ENCODE data around the gene DXO. TPM values are rescaled to one million over a fixed set of nuclear protein-coding genes. Genes with fewer than 3 reads are reported as not detected.
A peak's percentile ranks its signal among the peaks of the same experiment; 100 is the strongest.

The DXO gene
- total and polyA plus RNA-seq, 2 of the 13 experiments (the other 11 are each of a cell fraction or from before 2014, with no cell fraction given): 18.6 to 26.2 TPM

GRCh38 chr6:31958412-31958740 is 13.6 kb downstream of the DXO start (continued):
- peak; percentile 47; the same call in 1 of the 2 replicates for TF ChIP-seq NR1H2 (CRISPR knock-in tag; IDR thresholded peaks at IDR 0.05; ENCODE audit: borderline replicate concordance, low read depth)
- no peak for TF ChIP-seq FOSL1 (CRISPR knock-in tag; IDR thresholded peaks at IDR 0.05; ENCODE audit: borderline replicate concordance)
- TF ChIP-seq BATF2 (CRISPR knock-in tag; IDR thresholded peaks at IDR 0.05): 0 out of 2 replicates have a peak, but pooled peaks have one; percentile 71
- TF ChIP-seq ZNF296 (CRISPR knock-in tag; conservative IDR thresholded peaks at IDR 0.05): 0 out of 2 replicates have a peak, but pooled peaks have one; percentile 66
- TF ChIP-seq ZNF572 (CRISPR knock-in tag; IDR thresholded peaks at IDR 0.05): peak; percentile 93; the same call in 1 of the 2 replicates
- no peak for TF ChIP-seq SATB2 (CRISPR knock-in tag; IDR thresholded peaks at IDR 0.05)
- 0 out of 2 replicates have a peak, but pooled peaks have one; percentile 71 for TF ChIP-seq ZNF737 (CRISPR knock-in tag; IDR thresholded peaks at IDR 0.05; ENCODE audit: borderline replicate concordance)
- no peak for TF ChIP-seq TCF7 (IDR thresholded peaks at IDR 0.05; ENCODE audit: low read depth)
- no peak for TF ChIP-seq ZNF335 (CRISPR knock-in tag; IDR thresholded peaks at IDR 0.05)
- TF ChIP-seq ZNF879 (CRISPR knock-in tag; IDR thresholded peaks at IDR 0.05): peak; percentile 18; the same call in 1 of the 2 replicates
- TF ChIP-seq SMAD3 (CRISPR knock-in tag; IDR thresholded peaks at IDR 0.05): no peak

GRCh38 chr6:31956796-31957195 is 15.1 kb downstream of the DXO start:
- Histone ChIP-seq H3K9ac (ENCODE audit: insufficient read depth, low read depth, low read length) (no peak overlapping the region), H3K4me2 (ENCODE audit: low read depth, low read length) (no peak overlapping the region), H3K36me3 (replicated peaks in 1 of 2; ENCODE audit: control insufficient read depth in 1 of 2, insufficient read depth in 2 of 2, low read length in 2 of 2) (peaks cover 31 to 66% of the 10 kb centered on the region in 2 experiments), H3K4me3 (replicated peaks in 1 of 3; ENCODE audit: insufficient read depth in 1 of 3, low read depth in 2 of 3, low read length in 3 of 3) (no peak overlapping the region), H3K79me2 (ENCODE audit: insufficient read depth, low read length) (peaks cover 39% of the 10 kb centered on the region), H3K27ac (ENCODE audit: extremely low read length, insufficient read depth, low read length) (no peak overlapping the region), H3K9me3 (ENCODE audit: low read length) (no peaks in the 10 kb centered on the region), H4K20me1 (ENCODE audit: insufficient read depth, low read length) (no peaks in the 10 kb centered on the region), H2AFZ (ENCODE audit: low read length) (no peak overlapping the region), H3K27me3 (ENCODE audit: control insufficient read depth in 1 of 2, insufficient read depth in 2 of 2, low read length in 2 of 2) (no peaks in the 10 kb centered on the region; a peak in 1 of 5 replicates), H3K4me1 (ENCODE audit: insufficient read depth, low read length) (peaks cover 37% of the 10 kb centered on the region)
- CTCF ChIA-PET (ENCODE audit: low intra/inter-chr PET ratio, low total read pairs): no interaction called here
- no peak for TF ChIP-seq ZNF83 (CRISPR knock-in tag; IDR thresholded peaks at IDR 0.05; ENCODE audit: borderline replicate concordance)
- TF ChIP-seq, protein P1, sequence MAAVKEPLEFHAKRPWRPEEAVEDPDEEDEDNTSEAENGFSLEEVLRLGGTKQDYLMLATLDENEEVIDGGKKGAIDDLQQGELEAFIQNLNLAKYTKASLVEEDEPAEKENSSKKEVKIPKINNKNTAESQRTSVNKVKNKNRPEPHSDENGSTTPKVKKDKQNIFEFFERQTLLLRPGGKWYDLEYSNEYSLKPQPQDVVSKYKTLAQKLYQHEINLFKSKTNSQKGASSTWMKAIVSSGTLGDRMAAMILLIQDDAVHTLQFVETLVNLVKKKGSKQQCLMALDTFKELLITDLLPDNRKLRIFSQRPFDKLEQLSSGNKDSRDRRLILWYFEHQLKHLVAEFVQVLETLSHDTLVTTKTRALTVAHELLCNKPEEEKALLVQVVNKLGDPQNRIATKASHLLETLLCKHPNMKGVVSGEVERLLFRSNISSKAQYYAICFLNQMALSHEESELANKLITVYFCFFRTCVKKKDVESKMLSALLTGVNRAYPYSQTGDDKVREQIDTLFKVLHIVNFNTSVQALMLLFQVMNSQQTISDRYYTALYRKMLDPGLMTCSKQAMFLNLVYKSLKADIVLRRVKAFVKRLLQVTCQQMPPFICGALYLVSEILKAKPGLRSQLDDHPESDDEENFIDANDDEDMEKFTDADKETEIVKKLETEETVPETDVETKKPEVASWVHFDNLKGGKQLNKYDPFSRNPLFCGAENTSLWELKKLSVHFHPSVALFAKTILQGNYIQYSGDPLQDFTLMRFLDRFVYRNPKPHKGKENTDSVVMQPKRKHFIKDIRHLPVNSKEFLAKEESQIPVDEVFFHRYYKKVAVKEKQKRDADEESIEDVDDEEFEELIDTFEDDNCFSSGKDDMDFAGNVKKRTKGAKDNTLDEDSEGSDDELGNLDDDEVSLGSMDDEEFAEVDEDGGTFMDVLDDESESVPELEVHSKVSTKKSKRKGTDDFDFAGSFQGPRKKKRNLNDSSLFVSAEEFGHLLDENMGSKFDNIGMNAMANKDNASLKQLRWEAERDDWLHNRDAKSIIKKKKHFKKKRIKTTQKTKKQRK (IDR thresholded peaks at IDR 0.05; ENCODE audit: low read length): no peak
- no peak for TF ChIP-seq ZNF235 (CRISPR knock-in tag; IDR thresholded peaks at IDR 0.05; ENCODE audit: borderline replicate concordance)
- peak in 1 of 2 experiments; percentile 29; a peak in 1 of 4 replicates for TF ChIP-seq POLR2A (IDR thresholded peaks at IDR 0.05; ENCODE audit: insufficient read depth in 1 of 2, low read depth in 2 of 2, low read length in 2 of 2)
- no peak for TF ChIP-seq SMC3 (IDR thresholded peaks at IDR 0.05; ENCODE audit: low read length)
- TF ChIP-seq PAF1 (CRISPR knock-in tag; IDR thresholded peaks at IDR 0.05): 0 out of 2 replicates have a peak, but pooled peaks have one; percentile 29
- TF ChIP-seq, protein P2, sequence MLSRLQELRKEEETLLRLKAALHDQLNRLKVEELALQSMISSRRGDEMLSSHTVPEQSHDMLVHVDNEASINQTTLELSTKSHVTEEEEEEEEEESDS (CRISPR knock-in tag; IDR thresholded peaks at IDR 0.05; ENCODE audit: borderline replicate concordance): no peak
- no peak for TF ChIP-seq MAZ (IDR thresholded peaks at IDR 0.05; ENCODE audit: borderline replicate concordance, low read depth, low read length)
- TF ChIP-seq MAZ (CRISPR knock-in tag; IDR thresholded peaks at IDR 0.05; ENCODE audit: low read depth): no peak
- TF ChIP-seq ZKSCAN5 (CRISPR knock-in tag; IDR thresholded peaks at IDR 0.05): no peak
- ATAC-seq: no peak
- POLR2A ChIA-PET: interaction anchor here (0.6 to 7.7 kb wide), 5 partner anchors 11 to 33 kb away, joined by 3 to 142 read pairs (median 4); partner anchors contain the start of genes CFB and DXO
- BruUV-seq (replicated peaks): no TSS peak
- WGBS (ENCODE audit: low lambda C conversion rate): 97% methylated on average over 3 of the region's 3 CpGs
- intact Hi-C loops (cut with micrococcal nuclease; ENCODE audit: unreplicated experiment): loop anchor here (10.0 kb wide), 1 partner anchor 122 kb away; no protein-coding TSS in a partner anchor
- DNase-seq (ENCODE audit: low spot score): no peak
- in situ Hi-C loops (cut with HindIII; ENCODE audit: extremely low pct_ligation_motif_present, low pct_unique_long_range_greater_than_20kb): no loop called here
- FAIRE-seq: no peak

Measured in HepG2 (cell line).